GM12865 (cell line): Measurements from ENCODE around the gene GYPE.
A peak's percentile ranks its signal among the peaks of the same experiment; 100 is the strongest.
"Not testable (repeated sequence)": the region's sequence is repeated elsewhere in the genome, so short reads cannot be mapped to it uniquely, and the experiment has no call there.

Source experiments
- DNase-seq: peaks from one replicate; pipeline ENCODE4 v3.0.0; 2010; ENCODE audit warnings: low read depth
- H3K4me3 ChIP-seq: 2 replicates; pipeline ENCODE4 v1.5.1; 2011; ENCODE audit warnings: mild to moderate bottlenecking, low read depth, low read length, control low read depth
- TF ChIP-seq, protein P1 (sequence below): IDR thresholded peaks from 2 replicates; pipeline ENCODE4 v1.5.1; 2011; ENCODE audit warnings: low read length, control low read depth, low read depth, inconsistent platforms; ENCODE audit not compliant: insufficient read depth; ENCODE audit errors: missing control alignments

The GYPE gene

DNA sequence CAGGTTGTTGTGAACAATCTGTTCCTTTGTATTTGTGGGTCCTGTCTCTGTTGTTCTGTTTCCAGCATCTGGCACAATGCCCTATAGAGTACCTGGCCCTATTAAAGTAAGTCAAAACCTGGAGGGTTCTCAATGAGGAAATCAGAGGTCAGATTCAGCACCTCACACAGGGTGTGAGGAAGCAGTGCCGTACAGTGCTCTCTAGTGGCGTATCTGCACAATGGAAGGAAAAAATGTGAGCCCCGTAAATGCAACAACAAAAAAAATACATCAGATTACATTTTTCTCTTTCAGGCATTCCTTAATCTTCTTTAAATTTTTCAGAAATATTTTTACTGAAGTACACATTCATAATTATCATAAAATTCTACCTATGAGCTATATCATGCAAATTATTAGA is 2.5 kb upstream of the GYPE start:
- H3K4me3 ChIP-seq = not testable (repeated sequence)
- DNase-seq = peak; percentile 47
- TF ChIP-seq, protein P1, sequence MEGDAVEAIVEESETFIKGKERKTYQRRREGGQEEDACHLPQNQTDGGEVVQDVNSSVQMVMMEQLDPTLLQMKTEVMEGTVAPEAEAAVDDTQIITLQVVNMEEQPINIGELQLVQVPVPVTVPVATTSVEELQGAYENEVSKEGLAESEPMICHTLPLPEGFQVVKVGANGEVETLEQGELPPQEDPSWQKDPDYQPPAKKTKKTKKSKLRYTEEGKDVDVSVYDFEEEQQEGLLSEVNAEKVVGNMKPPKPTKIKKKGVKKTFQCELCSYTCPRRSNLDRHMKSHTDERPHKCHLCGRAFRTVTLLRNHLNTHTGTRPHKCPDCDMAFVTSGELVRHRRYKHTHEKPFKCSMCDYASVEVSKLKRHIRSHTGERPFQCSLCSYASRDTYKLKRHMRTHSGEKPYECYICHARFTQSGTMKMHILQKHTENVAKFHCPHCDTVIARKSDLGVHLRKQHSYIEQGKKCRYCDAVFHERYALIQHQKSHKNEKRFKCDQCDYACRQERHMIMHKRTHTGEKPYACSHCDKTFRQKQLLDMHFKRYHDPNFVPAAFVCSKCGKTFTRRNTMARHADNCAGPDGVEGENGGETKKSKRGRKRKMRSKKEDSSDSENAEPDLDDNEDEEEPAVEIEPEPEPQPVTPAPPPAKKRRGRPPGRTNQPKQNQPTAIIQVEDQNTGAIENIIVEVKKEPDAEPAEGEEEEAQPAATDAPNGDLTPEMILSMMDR = peak; percentile 45

- not testable (repeated sequence) for H3K4me3 ChIP-seq, DNase-seq
These were observed 928 bp downstream of the GYPE start for GRCh38 chr4:143904431-143904830.

- H3K4me3 ChIP-seq, DNase-seq: not testable (repeated sequence)
These were observed 15.0 kb downstream of the GYPE start for GRCh38 chr4:143890323-143890722.

DNA sequence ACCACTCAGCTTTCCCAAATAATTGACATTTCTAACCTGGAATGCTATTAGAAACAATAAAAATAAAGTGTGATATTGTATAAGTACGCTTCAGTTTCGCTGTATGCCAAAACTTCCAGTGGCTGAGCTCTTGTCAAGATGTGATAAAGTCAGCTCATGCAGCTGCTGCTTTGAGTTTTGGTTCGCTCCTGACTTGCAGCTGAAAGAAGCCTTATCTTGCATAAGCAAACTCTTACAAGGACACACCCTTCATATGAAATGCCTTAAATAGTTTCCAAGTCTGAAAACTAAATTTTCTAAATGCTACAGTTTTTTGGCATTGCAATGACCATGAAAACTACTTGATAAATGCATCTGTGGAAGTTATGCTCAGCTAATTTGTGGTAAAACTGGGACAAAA is 17.2 kb downstream of the GYPE start:
- not testable (repeated sequence) for DNase-seq, H3K4me3 ChIP-seq

GRCh38 chr4:143884965-143885364 is 20.4 kb downstream of the GYPE start:
- DNase-seq, H3K4me3 ChIP-seq: not testable (repeated sequence)

GRCh38 chr4:143883529-143883928 is 21.8 kb downstream of the GYPE start:
- TF ChIP-seq, protein P1 = no peak
- no peak overlapping the region for H3K4me3 ChIP-seq
- DNase-seq = no peak

- H3K4me3 ChIP-seq = no peak overlapping the region
- TF ChIP-seq, protein P1 = no peak
- DNase-seq = no peak
These were observed 22.5 kb downstream of the GYPE start for GRCh38 chr4:143882892-143883291.

DNA sequence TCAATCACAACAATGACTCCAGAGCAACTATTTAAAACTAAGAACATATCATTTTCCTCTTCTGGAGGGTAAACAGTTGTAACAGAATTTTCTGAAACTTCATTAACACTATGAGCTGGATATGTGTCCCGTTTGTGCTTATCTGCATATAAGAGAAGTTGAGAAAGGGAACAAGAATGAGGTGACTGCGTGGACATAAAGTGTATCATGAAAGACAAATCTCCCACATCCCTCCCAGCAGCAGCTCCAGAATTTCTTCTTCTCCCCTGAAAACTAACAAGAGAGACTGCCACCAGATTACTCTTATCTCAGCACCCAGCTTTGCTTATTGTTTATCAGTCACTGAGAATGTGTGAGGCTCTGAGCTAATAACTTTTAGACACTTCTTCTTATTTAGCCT is 25.8 kb downstream of the GYPE start:
- not testable (repeated sequence) for H3K4me3 ChIP-seq, DNase-seq

- not testable (repeated sequence) for DNase-seq, H3K4me3 ChIP-seq
These were observed 30.0 kb downstream of the GYPE start for GRCh38 chr4:143875357-143875756.

GRCh38 chr4:143870523-143871268 is 34.7 kb downstream of the GYPE start:
- H3K4me3 ChIP-seq = not testable (repeated sequence)
- DNase-seq = peak; percentile 1

GRCh38 chr4:143869925-143870324 is 35.4 kb downstream of the GYPE start:
- not testable (repeated sequence) for DNase-seq, H3K4me3 ChIP-seq

GRCh38 chr4:143862716-143863115 is 42.6 kb downstream of the GYPE start:
- not testable (repeated sequence) for DNase-seq, H3K4me3 ChIP-seq
